Astrocyte (in vitro differentiated cells and primary cell): ENCODE data around the gene PRELID3B. TPM values are rescaled to one million over a fixed set of nuclear protein-coding genes. Genes with fewer than 3 reads are reported as not detected.

Source experiments
- DNase-seq: peaks from one replicate; pipeline ENCODE4 v3.0.0-alpha.2; 2010; ENCODE audit warnings: low read depth
- FAIRE-seq: peaks from 2 replicates; lab custom pipeline; 2011; peaks lifted over from hg19 to GRCh38; lab: Jason Lieb, UNC
- H2AFZ ChIP-seq: 2 replicates; pipeline ENCODE4 v1.6.0; 2012; ENCODE audit warnings: low read depth, low read length, inconsistent platforms
- H3K27ac ChIP-seq: 2 replicates; pipeline ENCODE4 v1.5.1; 2011; ENCODE audit warnings: low read depth, low read length, inconsistent platforms
- H3K27me3 ChIP-seq: 2 replicates; pipeline ENCODE4 v1.6.0; 2011; ENCODE audit warnings: low read length, inconsistent platforms; ENCODE audit not compliant: insufficient read depth
- H3K36me3 ChIP-seq: 2 replicates; pipeline ENCODE4 v1.5.1; 2011; ENCODE audit warnings: low read length, inconsistent platforms; ENCODE audit not compliant: insufficient read depth
- H3K4me1 ChIP-seq: 2 replicates; pipeline ENCODE4 v1.5.1; 2011; ENCODE audit warnings: low read length, inconsistent platforms; ENCODE audit not compliant: insufficient read depth
- H3K4me2 ChIP-seq: 2 replicates; pipeline ENCODE4 v1.6.0; 2012; ENCODE audit warnings: low read length, inconsistent platforms
- H3K4me3 ChIP-seq: 2 replicates; pipeline ENCODE4 v1.5.1; 2011; ENCODE audit warnings: low read depth, mild to moderate bottlenecking, low read length, inconsistent platforms; ENCODE audit not compliant: insufficient read depth
- H3K79me2 ChIP-seq: 2 replicates; pipeline ENCODE4 v1.6.0; 2012; ENCODE audit warnings: mild to moderate bottlenecking, low read length, inconsistent platforms; ENCODE audit not compliant: insufficient read depth
- H3K9ac ChIP-seq: 2 replicates; pipeline ENCODE4 v1.6.0; 2012; ENCODE audit warnings: mild to moderate bottlenecking, low read length, inconsistent platforms
- H3K9me3 ChIP-seq: 2 replicates; pipeline ENCODE4 v1.5.1; 2012; ENCODE audit warnings: low read depth, mild to moderate bottlenecking, low read length, inconsistent platforms; ENCODE audit not compliant: insufficient read depth
- H4K20me1 ChIP-seq: 2 replicates; pipeline ENCODE4 v1.6.0; 2012; ENCODE audit warnings: low read length, inconsistent platforms; ENCODE audit not compliant: insufficient read depth
- H3K27ac Mint-ChIP-seq: one replicate; pipeline ENCODE4 v1.8.0; 2021; ENCODE audit warnings: mild to moderate bottlenecking, mixed read lengths; ENCODE audit not compliant: unreplicated experiment
- H3K27me3 Mint-ChIP-seq: one replicate; pipeline ENCODE4 v1.8.0; 2021; ENCODE audit warnings: low read depth, mixed read lengths; ENCODE audit not compliant: unreplicated experiment
- H3K36me3 Mint-ChIP-seq: one replicate; pipeline ENCODE4 v1.8.0; 2021; ENCODE audit warnings: low read depth, mixed read lengths; ENCODE audit not compliant: unreplicated experiment
- H3K4me1 Mint-ChIP-seq: one replicate; pipeline ENCODE4 v1.8.0; 2021; ENCODE audit warnings: low read depth, mixed read lengths; ENCODE audit not compliant: unreplicated experiment
- H3K4me3 Mint-ChIP-seq: one replicate; pipeline ENCODE4 v1.8.0; 2021; ENCODE audit warnings: mild to moderate bottlenecking, moderate library complexity, mixed read lengths; ENCODE audit not compliant: unreplicated experiment
- H3K9me3 Mint-ChIP-seq: one replicate; pipeline ENCODE4 v1.8.0; 2021; ENCODE audit warnings: mild to moderate bottlenecking, mixed read lengths; ENCODE audit not compliant: unreplicated experiment
- EZH2 ChIP-seq: IDR thresholded peaks from 2 replicates; pipeline ENCODE4 v1.6.1; 2012; ENCODE audit warnings: mild to moderate bottlenecking, low read length, inconsistent platforms; ENCODE audit not compliant: insufficient read depth
- total RNA-seq: library from RNA; stranded (reverse); gene quantifications from 2 replicates; pipeline ENCODE4 v1.2.1, GENCODE V29; 2021
- TF ChIP-seq, protein P1 (sequence below): IDR thresholded peaks from 2 replicates; pipeline ENCODE4 v1.5.1; 2011; ENCODE audit warnings: low read depth, mild to moderate bottlenecking, inconsistent platforms, low read length, moderate library complexity; ENCODE audit not compliant: insufficient read depth

The PRELID3B gene
- total RNA-seq, 1 donor from 2014 or later, result 68.8 TPM

DNA sequence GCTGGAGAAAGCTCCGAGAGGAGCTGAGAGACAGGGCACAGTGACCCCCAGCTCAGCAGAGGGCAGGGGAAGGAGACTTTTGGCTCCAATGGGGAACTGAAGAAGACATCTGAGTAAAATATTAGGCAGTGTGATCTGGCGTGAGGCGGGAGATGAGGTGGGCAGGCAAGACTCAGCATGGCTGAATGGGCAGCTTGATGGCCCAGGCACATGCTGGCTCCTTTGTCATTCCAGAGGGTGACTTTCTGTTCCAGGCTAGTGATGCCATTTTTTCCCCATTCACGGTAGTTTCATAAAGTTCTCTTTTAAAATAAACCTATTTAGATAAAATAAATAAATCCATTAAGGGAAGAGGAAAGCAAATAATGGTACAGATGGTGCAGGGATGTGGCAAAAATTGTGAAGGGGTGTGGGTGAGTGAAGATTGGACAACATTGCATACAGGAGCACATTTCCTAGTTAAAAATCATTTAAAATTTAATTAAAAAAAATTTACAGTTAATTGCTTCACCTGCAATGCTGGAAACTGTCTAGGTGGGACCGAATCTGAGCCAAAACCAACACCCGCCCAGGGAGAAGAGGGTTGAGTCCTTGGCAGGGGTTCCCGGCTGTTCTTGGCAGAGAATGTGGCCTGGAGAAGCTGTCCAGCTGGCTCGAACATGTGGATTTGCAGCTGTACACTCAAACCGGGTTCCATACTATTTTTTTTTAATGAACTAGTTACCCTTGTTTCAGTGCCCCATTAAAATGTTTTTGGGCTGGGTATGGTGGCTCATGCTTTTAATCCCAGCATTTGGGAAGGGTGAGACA, 41.7 kb upstream of the PRELID3B start:
- H3K4me2 ChIP-seq, result no peak overlapping the region
- Mint-ChIP-seq H3K27ac (peak overlapping the region; percentile 67), H3K4me1 (peaks cover 5% of the 10 kb centered on the region), H3K27me3 (peaks cover 2% of the 10 kb centered on the region), H3K4me3 (no peak overlapping the region), H3K36me3 (no peaks in the 10 kb centered on the region), H3K9me3 (no peaks in the 10 kb centered on the region)
- H3K4me3 ChIP-seq, result no peak overlapping the region
- no peak for TF ChIP-seq EZH2
- TF ChIP-seq, protein P1, sequence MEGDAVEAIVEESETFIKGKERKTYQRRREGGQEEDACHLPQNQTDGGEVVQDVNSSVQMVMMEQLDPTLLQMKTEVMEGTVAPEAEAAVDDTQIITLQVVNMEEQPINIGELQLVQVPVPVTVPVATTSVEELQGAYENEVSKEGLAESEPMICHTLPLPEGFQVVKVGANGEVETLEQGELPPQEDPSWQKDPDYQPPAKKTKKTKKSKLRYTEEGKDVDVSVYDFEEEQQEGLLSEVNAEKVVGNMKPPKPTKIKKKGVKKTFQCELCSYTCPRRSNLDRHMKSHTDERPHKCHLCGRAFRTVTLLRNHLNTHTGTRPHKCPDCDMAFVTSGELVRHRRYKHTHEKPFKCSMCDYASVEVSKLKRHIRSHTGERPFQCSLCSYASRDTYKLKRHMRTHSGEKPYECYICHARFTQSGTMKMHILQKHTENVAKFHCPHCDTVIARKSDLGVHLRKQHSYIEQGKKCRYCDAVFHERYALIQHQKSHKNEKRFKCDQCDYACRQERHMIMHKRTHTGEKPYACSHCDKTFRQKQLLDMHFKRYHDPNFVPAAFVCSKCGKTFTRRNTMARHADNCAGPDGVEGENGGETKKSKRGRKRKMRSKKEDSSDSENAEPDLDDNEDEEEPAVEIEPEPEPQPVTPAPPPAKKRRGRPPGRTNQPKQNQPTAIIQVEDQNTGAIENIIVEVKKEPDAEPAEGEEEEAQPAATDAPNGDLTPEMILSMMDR, result no peak
- no peaks in the 10 kb centered on the region for H3K9me3 ChIP-seq
- H3K79me2 ChIP-seq, result no peaks in the 10 kb centered on the region
- DNase-seq (no peak), FAIRE-seq (no peak)
- no peaks in the 10 kb centered on the region for H3K36me3 ChIP-seq
- no peaks in the 10 kb centered on the region for H3K4me1 ChIP-seq
- H3K27ac ChIP-seq, result no peak overlapping the region
- peaks cover 9% of the 10 kb centered on the region for H3K27me3 ChIP-seq
- H4K20me1 ChIP-seq, result no peaks in the 10 kb centered on the region
- H3K9ac ChIP-seq, result no peak overlapping the region
- no peak overlapping the region for H2AFZ ChIP-seq

- DNase-seq, result peak; percentile 70
- H3K9ac ChIP-seq, result no peak overlapping the region
- H3K4me2 ChIP-seq, result peak overlapping the region; percentile 2
Measured at GRCh38 chr20:59082981-59083380, 40.4 kb upstream of the PRELID3B start.

More at GRCh38 chr20:59082981-59083380, 40.4 kb upstream of the PRELID3B start:
- no peaks in the 10 kb centered on the region for H3K4me1 ChIP-seq
- no peaks in the 10 kb centered on the region for H3K36me3 Mint-ChIP-seq
- H3K4me3 Mint-ChIP-seq, result no peak overlapping the region
- no peaks in the 10 kb centered on the region for H3K9me3 Mint-ChIP-seq
- TF ChIP-seq, protein P1, result no peak
- no peak for TF ChIP-seq EZH2
- peak overlapping the region; percentile 73 for H3K27ac Mint-ChIP-seq
- no peak overlapping the region for H2AFZ ChIP-seq
- H3K27me3 Mint-ChIP-seq, result no peaks in the 10 kb centered on the region
- no peaks in the 10 kb centered on the region for H3K36me3 ChIP-seq
- peaks cover 3% of the 10 kb centered on the region for H3K27me3 ChIP-seq
- no peak for FAIRE-seq
- no peak overlapping the region for H3K27ac ChIP-seq
- H3K9me3 ChIP-seq, result no peaks in the 10 kb centered on the region
- H4K20me1 ChIP-seq, result no peaks in the 10 kb centered on the region
- peaks cover 5% of the 10 kb centered on the region for H3K4me1 Mint-ChIP-seq
- H3K79me2 ChIP-seq, result no peaks in the 10 kb centered on the region
- no peak overlapping the region for H3K4me3 ChIP-seq
